ENCODE results near the gene PSMB4.
"Not testable (repeated sequence)": the region's sequence is repeated elsewhere in the genome, so short reads cannot be mapped to it uniquely, and the experiment has no call there.

PSMB4 gene

DNA sequence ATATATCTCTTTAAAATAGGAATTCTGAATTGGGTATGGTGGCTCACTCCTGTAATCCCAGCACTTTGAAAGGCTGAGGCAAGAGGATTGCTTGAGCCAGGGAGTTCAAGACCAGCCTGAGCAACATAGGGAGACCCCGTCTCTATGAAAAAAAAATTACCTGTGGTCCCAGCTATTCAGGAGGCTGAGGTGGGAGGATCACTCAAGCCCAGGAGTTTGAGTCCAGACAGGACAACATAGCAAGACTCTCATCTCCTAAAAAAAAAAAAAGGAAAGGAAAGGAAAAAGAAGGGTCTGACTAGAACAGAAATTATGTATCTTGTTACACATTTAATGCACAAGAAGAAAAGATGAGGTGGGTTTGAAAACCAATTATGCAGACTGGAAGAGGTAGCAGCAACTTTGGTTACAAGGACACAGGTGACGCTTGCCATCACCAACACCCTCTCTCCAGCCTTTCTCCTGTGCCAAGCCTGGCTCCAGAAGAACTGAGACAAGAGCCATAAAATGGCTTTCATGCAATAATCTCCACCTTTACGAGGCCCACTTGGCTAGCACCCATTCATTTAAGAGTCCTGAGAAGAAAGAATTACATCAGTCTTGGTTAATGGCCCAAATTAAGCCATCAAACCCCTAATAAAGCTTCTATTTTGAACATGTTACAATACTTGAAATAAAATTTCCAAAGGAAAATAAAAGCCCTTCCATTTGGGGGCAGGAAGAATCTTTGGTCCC is 22.1 kb upstream of the PSMB4 start:
- no peak overlapping the region for H3K4me3 ChIP-seq (ENCODE audit: low read length)
- no peak for DNase-seq (ENCODE audit: low read depth, low spot score)

- DNase-seq (ENCODE audit: low read depth, low spot score): no peak
- no peak overlapping the region for H3K4me3 ChIP-seq (ENCODE audit: low read length)
These were observed 14.8 kb upstream of the PSMB4 start for GRCh38 chr1:151384584-151384983.

DNA sequence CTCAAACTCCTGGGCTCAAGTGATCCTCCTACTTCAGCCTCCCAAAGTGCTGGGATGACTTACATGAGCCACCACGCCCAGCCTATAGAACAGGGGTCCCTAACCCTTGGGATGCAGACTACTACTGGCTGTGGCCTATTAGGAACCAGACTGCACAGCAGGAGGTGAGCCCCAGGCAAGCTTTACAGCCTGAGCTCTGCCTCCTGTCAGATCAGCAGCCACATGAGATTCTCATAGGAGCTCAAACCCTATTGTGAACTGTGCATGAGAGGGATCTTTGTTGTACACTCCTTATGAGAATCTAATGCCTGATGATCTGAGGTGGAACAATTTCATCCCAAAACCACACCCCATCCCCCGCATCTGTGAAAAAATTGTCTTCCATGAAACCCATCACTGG is 13.4 kb upstream of the PSMB4 start:
- no peak for DNase-seq (ENCODE audit: low read depth, low spot score)
- H3K4me3 ChIP-seq (ENCODE audit: low read length): no peak overlapping the region

GRCh38 chr1:151390221-151391078 is 8.9 kb upstream of the PSMB4 start:
- DNase-seq (ENCODE audit: low read depth, low spot score); H3K4me3 ChIP-seq (ENCODE audit: low read length): not testable (repeated sequence)

GRCh38 chr1:151391079-151391563 is 8.3 kb upstream of the PSMB4 start:
- H3K4me3 ChIP-seq (ENCODE audit: low read length): no peak overlapping the region
- no peak for DNase-seq (ENCODE audit: low read depth, low spot score)

DNA sequence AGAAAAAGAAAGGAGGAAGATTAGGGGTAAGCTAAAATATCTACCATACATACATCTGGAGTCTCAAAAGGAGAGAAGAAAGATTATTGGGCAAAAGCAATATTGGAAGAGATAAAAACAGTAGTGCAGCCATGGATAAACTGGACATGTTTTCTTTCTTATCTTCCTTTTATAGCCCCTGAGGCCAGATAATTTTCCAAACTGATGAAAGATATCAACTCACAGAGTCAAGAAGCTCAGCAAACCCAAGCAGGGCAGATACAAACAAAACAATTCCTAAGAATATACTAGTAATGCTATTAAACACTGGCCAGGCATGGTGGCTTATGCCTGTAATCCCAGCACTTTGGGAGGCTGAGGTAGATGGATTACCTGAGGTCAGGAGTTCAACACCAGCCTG is 5.8 kb upstream of the PSMB4 start:
- DNase-seq (ENCODE audit: low read depth, low spot score): no peak
- no peak overlapping the region for H3K4me3 ChIP-seq (ENCODE audit: low read length)

- not testable (repeated sequence) for H3K4me3 ChIP-seq (ENCODE audit: low read length); DNase-seq (ENCODE audit: low read depth, low spot score)
These were observed 3.1 kb upstream of the PSMB4 start for GRCh38 chr1:151396265-151396664.

GRCh38 chr1:151401125-151401788 is 1.9 kb downstream of the PSMB4 start:
- no peak for DNase-seq (ENCODE audit: low read depth, low spot score)
- no peak overlapping the region for H3K4me3 ChIP-seq (ENCODE audit: low read length)

DNA sequence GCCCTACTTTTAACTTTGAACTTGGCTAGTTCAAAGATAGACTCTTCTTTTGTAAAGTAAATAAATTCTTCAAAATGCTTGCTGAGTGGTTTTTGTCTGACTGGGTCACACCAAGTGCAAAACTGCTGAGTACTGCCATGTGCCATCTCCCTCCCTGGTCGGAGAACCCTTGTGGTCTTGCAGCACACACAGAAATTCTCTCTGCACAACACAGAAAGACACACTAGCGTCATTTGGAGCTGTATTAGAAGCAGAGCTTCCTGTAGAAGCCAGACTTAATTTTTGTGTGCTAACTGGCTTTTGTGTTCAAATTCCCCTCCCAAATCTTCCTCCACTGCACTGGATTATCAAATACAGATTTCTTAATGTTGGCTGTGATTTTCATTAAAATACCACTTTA is 2.5 kb downstream of the PSMB4 start:
- H3K4me3 ChIP-seq (ENCODE audit: low read length): no peak overlapping the region
- no peak for DNase-seq (ENCODE audit: low read depth, low spot score)

- DNase-seq (ENCODE audit: low read depth, low spot score): no peak
- H3K4me3 ChIP-seq (ENCODE audit: low read length): no peak overlapping the region
These were observed 3.4 kb downstream of the PSMB4 start for GRCh38 chr1:151402764-151403163.

GRCh38 chr1:151403612-151404011 is 4.2 kb downstream of the PSMB4 start:
- no peak for DNase-seq (ENCODE audit: low read depth, low spot score)
- H3K4me3 ChIP-seq (ENCODE audit: low read length): no peak overlapping the region

- no peak overlapping the region for H3K4me3 ChIP-seq (ENCODE audit: low read length)
- DNase-seq (ENCODE audit: low read depth, low spot score): no peak
These were observed 6.0 kb downstream of the PSMB4 start for GRCh38 chr1:151405187-151405951.

DNA sequence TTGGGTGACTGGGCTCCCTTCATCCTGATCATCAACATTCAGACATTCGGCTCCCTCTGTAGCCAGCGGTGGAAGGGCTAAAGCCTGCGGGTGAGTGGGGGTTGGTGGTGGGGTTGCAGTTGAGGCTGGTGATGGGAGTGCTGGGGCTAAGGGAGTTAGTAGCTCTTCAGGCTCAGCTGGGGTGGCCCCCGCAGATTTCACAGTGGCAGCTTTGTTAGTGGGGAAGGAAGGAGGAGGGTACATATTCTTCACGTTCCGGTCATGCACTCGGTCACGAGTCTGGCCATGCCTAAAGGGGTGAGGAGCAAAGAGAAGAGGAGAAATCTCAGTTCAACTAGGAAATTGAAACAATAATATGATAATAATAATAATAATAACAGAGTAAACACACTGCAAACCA is 6.8 kb downstream of the PSMB4 start:
- no peak overlapping the region for H3K4me3 ChIP-seq (ENCODE audit: low read length)
- no peak for DNase-seq (ENCODE audit: low read depth, low spot score)

DNA sequence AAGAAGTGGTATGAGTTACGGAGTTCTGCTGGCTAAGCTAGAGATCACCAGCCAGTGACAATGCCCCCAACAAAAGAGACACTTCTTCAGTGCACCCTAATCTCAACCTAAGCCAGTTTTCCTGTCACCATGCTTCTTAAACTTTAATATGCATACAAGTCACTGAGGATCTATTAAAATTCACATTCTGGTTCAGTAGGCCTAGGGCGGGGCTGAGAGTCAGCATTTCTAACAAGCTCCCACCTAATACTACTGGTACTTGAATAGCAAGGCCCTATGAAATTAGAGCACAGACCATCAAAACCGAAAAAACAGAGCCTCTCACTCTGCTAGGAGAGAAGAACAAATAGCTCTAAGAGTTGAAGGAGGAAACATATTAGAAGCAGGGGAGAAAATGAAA is 7.9 kb downstream of the PSMB4 start:
- DNase-seq (ENCODE audit: low read depth, low spot score): no peak
- H3K4me3 ChIP-seq (ENCODE audit: low read length): no peak overlapping the region

GRCh38 chr1:151408891-151409290 is 9.5 kb downstream of the PSMB4 start:
- H3K4me3 ChIP-seq (ENCODE audit: low read length): no peak overlapping the region

DNA sequence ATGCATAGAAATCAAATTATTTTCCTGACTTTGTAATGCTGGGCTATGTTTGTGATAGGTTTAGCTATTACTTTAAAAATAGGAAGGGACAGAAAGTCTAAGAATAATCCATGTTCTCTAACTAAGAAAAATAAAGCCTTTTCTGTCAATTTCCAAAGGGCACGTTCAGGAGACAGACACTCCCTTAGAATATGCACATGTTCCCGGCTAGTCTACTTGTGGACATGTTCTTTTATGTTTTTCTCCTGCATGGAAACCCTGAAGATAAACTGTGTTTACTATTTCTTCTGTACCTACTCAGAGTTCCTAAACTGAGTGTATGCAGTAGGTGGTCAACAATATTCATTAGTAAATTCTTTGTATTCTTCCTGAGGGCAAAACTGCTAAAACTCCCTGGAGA is 12.5 kb downstream of the PSMB4 start:
- no peak for DNase-seq (ENCODE audit: low read depth, low spot score)
- H3K4me3 ChIP-seq (ENCODE audit: low read length): no peak overlapping the region

More at GRCh38 chr1:151408891-151409290, 9.5 kb downstream of the PSMB4 start:
- DNase-seq (ENCODE audit: low read depth, low spot score): no peak

GRCh38 chr1:151416231-151416630 is 16.9 kb downstream of the PSMB4 start:
- no peak overlapping the region for H3K4me3 ChIP-seq (ENCODE audit: low read length)
- no peak for DNase-seq (ENCODE audit: low read depth, low spot score)

DNA sequence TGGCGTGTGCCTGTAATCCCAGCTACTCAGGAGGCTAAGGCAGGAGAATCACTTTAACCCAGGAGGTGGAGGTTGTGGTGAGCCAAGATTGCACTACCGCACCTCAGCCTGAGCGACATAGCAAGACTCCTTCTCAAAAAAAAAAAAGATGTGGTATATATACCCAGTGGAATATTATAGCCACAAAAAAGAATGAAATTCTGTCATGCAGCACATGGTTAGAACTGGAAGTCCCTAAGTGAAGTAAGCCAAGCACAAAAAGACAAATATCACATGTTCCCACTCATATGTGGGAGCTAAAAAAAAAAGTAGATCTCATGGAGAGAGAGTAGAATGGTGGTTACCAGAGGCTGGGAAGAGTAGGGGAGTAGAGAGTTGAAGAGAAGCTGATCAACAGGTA is 18.7 kb downstream of the PSMB4 start:
- no peak for DNase-seq (ENCODE audit: low read depth, low spot score)
- no peak overlapping the region for H3K4me3 ChIP-seq (ENCODE audit: low read length)

GRCh38 chr1:151419819-151420218 is 20.4 kb downstream of the PSMB4 start:
- DNase-seq (ENCODE audit: low read depth, low spot score): no peak
- H3K4me3 ChIP-seq (ENCODE audit: low read length): no peak overlapping the region
